ENCODE measurements around the gene HSDL2.
"Not testable (repeated sequence)": the region's sequence is repeated elsewhere in the genome, so short reads cannot be mapped to it uniquely, and the experiment has no call there.

The HSDL2 gene

GRCh38 chr9:112380102-112380824 is at the start of gene HSDL2:
TSS of gene HSDL2 (plus strand) at chr9:112380108. CDS start at chr9:112380164, 56 bp downstream.
- peak; percentile 23 for DNase-seq (ENCODE audit: low read depth)

GRCh38 chr9:112331674-112331952 is 48.3 kb upstream of the HSDL2 start:
- no peak for DNase-seq (ENCODE audit: low read depth)

GRCh38 chr9:112332214-112332613 is 47.7 kb upstream of the HSDL2 start:
- DNase-seq (ENCODE audit: low read depth) = no peak

- no peak for DNase-seq (ENCODE audit: low read depth)
Observed at GRCh38 chr9:112332674-112332976, 47.3 kb upstream of the HSDL2 start.

GRCh38 chr9:112332977-112333638 is 46.8 kb upstream of the HSDL2 start, which contains the start of gene PTBP3:
TSS of gene PTBP3 (minus strand) at chr9:112333619. CDS start at chr9:112297865, 35,754 bp downstream.
- peak; percentile 44 for DNase-seq (ENCODE audit: low read depth)

GRCh38 chr9:112333639-112334431 is 46.1 kb upstream of the HSDL2 start:
- DNase-seq (ENCODE audit: low read depth) = peak; percentile 92

GRCh38 chr9:112334432-112334841 is 45.5 kb upstream of the HSDL2 start:
- no peak for DNase-seq (ENCODE audit: low read depth)

GRCh38 chr9:112337547-112337946 is 42.4 kb upstream of the HSDL2 start:
- DNase-seq (ENCODE audit: low read depth) = no peak

- DNase-seq (ENCODE audit: low read depth) = no peak
Observed at GRCh38 chr9:112338561-112338960, 41.3 kb upstream of the HSDL2 start.

GRCh38 chr9:112339886-112340285 is 40.0 kb upstream of the HSDL2 start:
- no peak for DNase-seq (ENCODE audit: low read depth)

GRCh38 chr9:112341730-112342129 is 38.2 kb upstream of the HSDL2 start:
- DNase-seq (ENCODE audit: low read depth) = no peak

- no peak for DNase-seq (ENCODE audit: low read depth)
Observed at GRCh38 chr9:112348257-112349007, 31.5 kb upstream of the HSDL2 start.

- no peak for DNase-seq (ENCODE audit: low read depth)
Observed at GRCh38 chr9:112349008-112349333, 30.9 kb upstream of the HSDL2 start.

- DNase-seq (ENCODE audit: low read depth) = no peak
Observed at GRCh38 chr9:112351184-112351583, 28.7 kb upstream of the HSDL2 start.

GRCh38 chr9:112352209-112352608 is 27.7 kb upstream of the HSDL2 start:
- no peak for DNase-seq (ENCODE audit: low read depth)

GRCh38 chr9:112354081-112354743 is 25.7 kb upstream of the HSDL2 start:
- DNase-seq (ENCODE audit: low read depth) = no peak

GRCh38 chr9:112355427-112355897 is 24.4 kb upstream of the HSDL2 start:
- no peak for DNase-seq (ENCODE audit: low read depth)

GRCh38 chr9:112360047-112360804 is 19.7 kb upstream of the HSDL2 start:
- DNase-seq (ENCODE audit: low read depth) = peak; percentile 17

GRCh38 chr9:112361601-112362000 is 18.3 kb upstream of the HSDL2 start:
- DNase-seq (ENCODE audit: low read depth) = peak; percentile 11

GRCh38 chr9:112364761-112365160 is 15.1 kb upstream of the HSDL2 start:
- DNase-seq (ENCODE audit: low read depth) = no peak

GRCh38 chr9:112365257-112365656 is 14.7 kb upstream of the HSDL2 start:
- DNase-seq (ENCODE audit: low read depth) = not testable (repeated sequence)
